Peyer's patch (tissue), 4 donors: ENCODE measurements around the gene PEX5L.

ENCODE experiments used
- CTCF ChIP-seq, 6 experiments: fragments of 450-650 bp in 4 of 6; fragments of 200-600 bp in 2 of 6; sonication (generic) in 1 of 6; IDR thresholded peaks; one replicate each; pipeline ENCODE4 v1.5.1; 2017 to 2019; ENCODE audit warnings: antibody characterized with exemption in 6 of 6, mild to moderate bottlenecking in 3 of 6, moderate library complexity in 1 of 6
- POLR2A ChIP-seq, 2 donors: fragments of 450-650 bp; IDR thresholded peaks; one replicate each; pipeline ENCODE4 v1.5.1; 2017; ENCODE audit warnings: antibody characterized with exemption in 2 of 2, mild to moderate bottlenecking in 2 of 2, moderate library complexity in 2 of 2

GRCh38 chr3:180073561-180073960, 36.8 kb upstream of the PEX5L start:
- TF ChIP-seq CTCF (IDR thresholded peaks at IDR 0.05) (no peak), POLR2A (IDR thresholded peaks at IDR 0.05) (no peak)
